Kidney glomerular epithelial cell (primary cell): ENCODE results near the gene PCAT6.

Source experiments
- DNase-seq: peaks from one replicate; lab custom pipeline; 2025; lab: John Stamatoyannopoulos, UW

Gene PCAT6

GRCh38 chr1:202848191-202848542 lies 37.4 kb downstream of the PCAT6 start:
- DNase-seq: no peak

- DNase-seq: no peak
Observed at GRCh38 chr1:202850593-202851362, 40.0 kb downstream of the PCAT6 start.

GRCh38 chr1:202852163-202852904 lies 41.6 kb downstream of the PCAT6 start:
- DNase-seq: peak; percentile 8

DNA sequence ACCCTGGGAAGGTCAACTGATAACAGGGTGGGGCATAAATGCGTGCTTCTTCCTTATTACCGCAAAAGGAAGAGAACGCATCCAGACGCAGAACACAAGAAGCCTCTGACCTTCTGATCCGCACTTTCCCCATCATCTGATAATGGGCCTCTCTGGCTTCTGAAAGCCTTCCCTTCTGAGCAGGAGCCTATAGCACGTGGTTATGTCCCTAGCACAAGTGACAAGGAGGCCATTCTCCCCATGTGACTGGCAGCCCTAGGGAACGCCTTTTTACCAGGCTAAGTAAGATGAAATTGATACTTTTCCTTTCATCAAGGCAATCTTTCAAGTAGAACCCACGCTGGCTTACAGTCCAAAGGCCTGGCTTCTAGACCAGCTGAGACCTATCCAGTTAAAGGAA lies 44.0 kb downstream of the PCAT6 start:
- DNase-seq: no peak

DNA sequence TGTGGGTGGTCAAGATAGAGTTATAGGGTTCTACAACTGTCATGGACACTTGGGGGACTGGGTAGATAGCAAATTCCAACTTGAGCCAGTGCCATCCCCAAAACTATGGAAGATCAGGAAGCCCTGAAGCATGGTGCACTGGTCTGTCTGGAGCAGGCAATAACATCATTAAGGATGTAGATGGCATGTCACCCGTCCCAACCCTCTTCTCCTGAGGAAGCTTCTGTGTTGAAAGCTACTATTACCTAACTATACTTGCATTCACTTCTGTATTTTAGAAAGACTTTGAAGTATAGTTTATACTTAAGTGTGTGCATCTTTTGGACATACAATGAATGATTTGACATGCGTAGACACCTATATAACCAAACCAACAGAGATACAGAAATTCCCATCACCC lies 45.3 kb downstream of the PCAT6 start:
- DNase-seq: no peak

GRCh38 chr1:202857136-202857610 lies 46.4 kb downstream of the PCAT6 start:
- no peak for DNase-seq

GRCh38 chr1:202858331-202858730 lies 47.6 kb downstream of the PCAT6 start:
- no peak for DNase-seq

DNA sequence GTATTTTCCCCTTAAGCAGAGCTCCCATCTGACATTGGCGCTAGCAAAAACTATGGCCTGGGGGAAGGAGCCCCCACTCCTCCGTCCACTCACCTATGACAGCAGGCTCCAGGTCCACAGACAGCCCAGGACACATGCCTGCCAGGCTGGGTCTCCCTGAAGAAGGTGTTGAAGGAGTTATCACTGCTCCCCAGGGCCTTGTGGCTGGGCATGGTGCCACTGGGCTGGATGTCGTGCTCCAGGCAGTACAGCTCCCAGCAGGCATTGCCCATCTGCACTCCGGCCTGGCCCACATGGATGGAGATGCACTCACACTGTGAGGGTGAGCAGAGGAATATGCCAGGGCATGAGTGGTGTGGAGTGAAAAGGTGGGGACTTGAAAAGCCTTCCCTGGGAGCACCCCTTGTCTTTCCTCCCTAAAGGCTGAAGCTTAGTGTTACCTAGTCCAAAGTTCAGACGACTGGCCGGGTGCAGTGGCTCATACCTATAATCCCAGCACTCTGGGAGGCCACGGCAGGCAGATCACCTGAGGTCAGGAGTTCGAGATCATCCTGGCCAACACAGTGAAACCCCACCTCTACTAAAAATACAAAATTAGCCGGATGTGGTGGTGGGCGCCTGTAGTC lies 48.1 kb downstream of the PCAT6 start:
- no peak for DNase-seq

DNA sequence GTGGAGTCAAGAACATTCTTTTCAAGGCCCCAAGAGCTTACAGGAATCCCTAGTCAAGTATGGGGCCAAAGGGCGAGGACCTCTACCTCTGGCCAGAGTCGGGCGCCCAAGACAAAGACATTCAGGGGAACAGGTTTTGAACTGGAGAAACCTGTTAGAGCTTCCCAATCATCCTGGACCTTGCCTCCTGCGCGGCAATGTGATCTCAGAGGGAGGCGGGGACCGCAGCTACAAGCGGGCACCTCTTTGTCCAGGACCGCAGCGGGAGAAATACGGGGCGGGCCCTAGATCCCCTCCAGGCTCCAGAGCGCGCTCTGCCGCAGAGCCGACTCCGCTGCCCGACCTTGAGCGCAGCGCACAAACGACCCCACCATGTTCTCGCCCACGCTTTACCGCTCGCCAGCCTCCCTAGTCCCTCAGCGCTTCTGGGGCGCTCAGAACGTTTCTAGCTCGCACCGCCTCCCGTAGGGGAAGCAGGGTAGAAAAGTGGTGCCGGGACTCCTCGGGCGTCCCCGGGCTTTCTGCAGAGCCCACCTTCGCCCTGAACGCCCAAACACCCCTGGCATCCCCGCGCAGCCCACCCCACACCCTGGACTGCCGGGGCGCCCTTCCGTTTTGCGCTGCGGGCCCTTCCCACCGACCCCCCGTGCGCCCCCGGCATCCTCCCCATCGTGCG lies 50.1 kb downstream of the PCAT6 start:
- no peak for DNase-seq
